HCT116 (cell line): ENCODE measurements around the gene PRC1. TPM values are rescaled to one million over a fixed set of nuclear protein-coding genes. Genes with fewer than 3 reads are reported as not detected.

ENCODE experiments used
- ATAC-seq: fragments of 200-7000 bp; cut with Tn5 transposase; 2 replicates; pipeline ENCODE4 v1.9.1; 2020; ENCODE audit warnings: mild to moderate bottlenecking, moderate library complexity
- BruUV-seq: library from RNA; stranded (reverse); fragments of 400-500 nt; replicated peaks from 2 replicates; lab custom pipeline; 2021; lab: Mats Ljungman, UMichigan
- CTCF ChIA-PET: fragments of 300-600 bp; sonication (Branson Sonifier 250); formaldehyde crosslinking; loops from one replicate; lab custom pipeline; 2021; ENCODE audit warnings: antibody characterized with exemption; lab: Charles Lee
- POLR2A ChIA-PET: fragments of 300-600, 350-600 bp; sonication (Branson Sonifier 250); formaldehyde crosslinking; loops from one replicate; lab custom pipeline; 2021; ENCODE audit warnings: antibody characterized with exemption; lab: Charles Lee
- RAD21 ChIA-PET, 2 experiments: fragments of 300-600 bp; sonication (Branson Sonifier 250); formaldehyde crosslinking; loops; one replicate each; lab custom pipeline; 2023; ENCODE audit warnings: low total read pairs in 2 of 2; ENCODE audit not compliant: uncharacterized antibody in 2 of 2, unreplicated experiment in 2 of 2, low non-redundant PET in 1 of 2; lab: Charles Lee
- DNase-seq: peaks from one replicate; pipeline ENCODE4 v3.0.0-alpha.2; 2010; ENCODE audit warnings: low read depth, low spot score
- H2AFZ ChIP-seq: fragments of 200-600 bp; shearing (Covaris generic), sonication (generic); 2 replicates; pipeline ENCODE4 v1.6.1; 2017; ENCODE audit warnings: low read depth, mixed run types, mixed read lengths, antibody characterized with exemption, low read length; ENCODE audit not compliant: poor library complexity, severe bottlenecking
- H3K27ac ChIP-seq: 2 replicates; pipeline ENCODE4 v1.5.1; 2012; ENCODE audit warnings: low read depth, low read length
- H3K27me3 ChIP-seq: fragments of 200-600 bp; sonication (generic); 2 replicates; pipeline ENCODE4 v1.6.1; 2016; ENCODE audit warnings: mixed run types, low read length, mixed read lengths; ENCODE audit not compliant: insufficient read depth
- H3K36me3 ChIP-seq, 2 experiments: fragments of 200-500 bp in 1 of 2; fragments of 200-600 bp in 1 of 2; sonication (Bioruptor generic) in 1 of 2; sonication (generic) in 1 of 2; 2 replicates each; pipeline versions ENCODE4 v1.5.1 to v1.6.1; 2014 to 2016; ENCODE audit warnings: low read length in 2 of 2, inconsistent platforms in 1 of 2, mixed read lengths in 1 of 2, mixed run types in 1 of 2; ENCODE audit not compliant: insufficient read depth in 2 of 2, control insufficient read depth in 1 of 2
- H3K4me1 ChIP-seq, 2 experiments: fragments of 200-600 bp in 1 of 2; sonication (generic) in 1 of 2; 2 replicates each; pipeline versions ENCODE4 v1.5.1 to v1.6.1; 2012 to 2017; ENCODE audit warnings: low read length in 2 of 2, inconsistent platforms in 1 of 2, mild to moderate bottlenecking in 1 of 2, mixed read lengths in 1 of 2, mixed run types in 1 of 2, moderate library complexity in 1 of 2; ENCODE audit not compliant: insufficient read depth in 2 of 2, control insufficient read depth in 1 of 2
- H3K4me2 ChIP-seq: fragments of 200-600 bp; sonication (generic); 2 replicates; pipeline ENCODE4 v1.6.1; 2017; ENCODE audit warnings: mixed run types, low read length, mixed read lengths
- H3K4me3 ChIP-seq, 2 experiments: fragments of 200-600 bp in 1 of 2; sonication (generic) in 1 of 2; replicated peaks in 1 of 2; 2 replicates each; pipeline ENCODE4 v1.5.1; 2011 to 2016; ENCODE audit warnings: low read length in 2 of 2, control low read depth in 1 of 2, low read depth in 1 of 2, mild to moderate bottlenecking in 1 of 2, mixed read lengths in 1 of 2, mixed run types in 1 of 2
- H3K79me2 ChIP-seq: fragments of 200-600 bp; sonication (generic); 2 replicates; pipeline ENCODE4 v1.6.1; 2017; ENCODE audit warnings: mild to moderate bottlenecking, mixed run types, low read length, moderate library complexity, mixed read lengths; ENCODE audit not compliant: insufficient read depth
- H3K9ac ChIP-seq: fragments of 200-600 bp; sonication (generic); 2 replicates; pipeline ENCODE4 v1.6.1; 2016; ENCODE audit warnings: low read length, mixed read lengths
- H3K9me2 ChIP-seq: fragments of 200-600 bp; sonication (generic), shearing (Covaris generic); 2 replicates; pipeline ENCODE4 v1.6.1; 2017; ENCODE audit warnings: mixed run types, mild to moderate bottlenecking, moderate library complexity; ENCODE audit not compliant: insufficient read depth
- H3K9me3 ChIP-seq, 2 experiments: fragments of 200-500 bp in 1 of 2; fragments of 200-600 bp in 1 of 2; sonication (Bioruptor generic) in 1 of 2; sonication (generic) in 1 of 2; 2 replicates each; pipeline ENCODE4 v1.6.1; 2014 to 2017; ENCODE audit warnings: low read length in 2 of 2, mixed read lengths in 2 of 2, inconsistent platforms in 1 of 2, low read depth in 1 of 2, mild to moderate bottlenecking in 1 of 2, mixed run types in 1 of 2, moderate library complexity in 1 of 2; ENCODE audit not compliant: control insufficient read depth in 1 of 2, insufficient read depth in 1 of 2
- H4K20me1 ChIP-seq: fragments of 200-600 bp; sonication (generic), shearing (Covaris generic); 2 replicates; pipeline ENCODE4 v1.6.1; 2017; ENCODE audit warnings: mixed run types, mild to moderate bottlenecking, moderate library complexity; ENCODE audit not compliant: insufficient read depth
- CTCF ChIP-seq, 3 experiments: fragments of 200-600 bp in 1 of 3; sonication (generic) in 1 of 3; IDR thresholded peaks in 2 of 3; conservative IDR thresholded peaks in 1 of 3; 2 replicates each; pipeline ENCODE4 v1.5.1; 2012 to 2017; ENCODE audit warnings: low read depth in 2 of 3, low read length in 2 of 3, antibody characterized with exemption in 1 of 3, borderline replicate concordance in 1 of 3, control low read depth in 1 of 3, mild to moderate bottlenecking in 1 of 3, mixed read lengths in 1 of 3, mixed run types in 1 of 3, moderate library complexity in 1 of 3; ENCODE audit not compliant: insufficient read depth in 1 of 3
- EGR1 ChIP-seq: IDR thresholded peaks from 2 replicates; pipeline ENCODE4 v1.6.1; 2012; ENCODE audit warnings: low read depth
- EZH2 ChIP-seq: fragments of 200-600 bp; sonication (generic); IDR thresholded peaks from 2 replicates; pipeline ENCODE4 v1.6.1; 2017; ENCODE audit warnings: antibody characterized with exemption, mixed run types
- EZH2phosphoT487 ChIP-seq: fragments of 200-600 bp; IDR thresholded peaks from 2 replicates; pipeline ENCODE4 v1.6.1; 2018; ENCODE audit warnings: antibody characterized with exemption, borderline replicate concordance
- POLR2AphosphoS5 ChIP-seq: IDR thresholded peaks from 2 replicates; pipeline ENCODE4 v1.6.1; 2011; ENCODE audit warnings: mild to moderate bottlenecking, low read depth, low read length, moderate library complexity
- SP1 ChIP-seq: IDR thresholded peaks from 2 replicates; pipeline ENCODE4 v1.6.1; 2012; ENCODE audit warnings: low read depth
- SRF ChIP-seq: IDR thresholded peaks from 2 replicates; pipeline ENCODE4 v1.6.1; 2012; ENCODE audit warnings: low read depth
- ZBTB33 ChIP-seq: IDR thresholded peaks from 2 replicates; pipeline ENCODE4 v1.6.1; 2011; ENCODE audit warnings: mild to moderate bottlenecking, low read length, moderate library complexity; ENCODE audit not compliant: insufficient replicate concordance; ENCODE audit errors: extremely low read depth
- intact Hi-C: fragments of 100-400 bp; cut with micrococcal nuclease; formaldehyde crosslinking; loops from 2 replicates; pipeline ENCODE4 v1.10.0; 2022
- total RNA-seq: library from RNA; stranded (reverse); gene quantifications from one replicate; pipeline ENCODE4 v1.2.1, GENCODE V29; 2021; ENCODE audit not compliant: unreplicated experiment

The PRC1 gene
- total RNA-seq, 1 experiment from 2014 or later = 186 TPM

GRCh38 chr15:90934949-90935751, 59.2 kb downstream of the PRC1 start, which contains the start of gene UNC45A (continued):
- TF ChIP-seq EZH2 (no peak), SRF (no peak), POLR2AphosphoS5 (peak; percentile 90), EZH2phosphoT487 (no peak), ZBTB33 (no peak)

GRCh38 chr15:90934256-90934948, 59.9 kb downstream of the PRC1 start:
- TF ChIP-seq SP1 (no peak), CTCF (IDR thresholded peaks at IDR 0.05 in 2 of 3, conservative IDR thresholded peaks at IDR 0.05 in 1 of 3; ENCODE audit: borderline replicate concordance in 1 of 3, insufficient read depth in 1 of 3, low read depth in 2 of 3, low read length in 2 of 3) (peak in 2 of 3 experiments; percentile 94 to 95; a peak in 4 of 6 replicates), EGR1 (no peak)
- BruUV-seq = no TSS peak
- Histone ChIP-seq H3K9me2 (no peaks in the 10 kb centered on the region), H3K4me2 (peak overlapping the region; percentile 85), H3K4me3 (peak overlapping the region; percentile 91 to 96), H3K9ac (peak overlapping the region; percentile 90), H3K9me3 (no peaks in the 10 kb centered on the region), H3K27ac (peak overlapping the region; percentile 71), H4K20me1 (no peaks in the 10 kb centered on the region), H3K79me2 (peaks cover 25% of the 10 kb centered on the region; the same call in 1 of the 2 replicates), H3K4me1 (peaks cover 16 to 47% of the 10 kb centered on the region in 2 experiments; a peak in 3 of 4 replicates), H3K27me3 (no peaks in the 10 kb centered on the region), H2AFZ (peak overlapping the region; percentile 1), H3K36me3 (peaks cover 7 to 9% of the 10 kb centered on the region in 2 experiments; a peak in 2 of 4 replicates)
- intact Hi-C loops = loop anchor here (1.0 to 5.0 kb wide), 3 partner anchors 20 to 614 kb away; partner anchors contain the start of gene RCCD1
- RAD21 ChIA-PET = interaction anchor here (0.9 to 1.8 kb wide), 3 partner anchors 20 to 41 kb away, joined by 3 to 10 read pairs (median 7); partner anchors contain the start of gene RCCD1 (in 2 of the 2)
- POLR2A ChIA-PET = interaction anchor here (0.9 to 1.6 kb wide), 9 partner anchors 9 to 641 kb away, joined by 3 to 21 read pairs (median 5); partner anchors contain the start of genes FURIN, MAN2A2 and RCCD1
- CTCF ChIA-PET = interaction anchor here (0.6 to 6.9 kb wide), 22 partner anchors 9 to 641 kb away, joined by 3 to 70 read pairs (median 6); partner anchors contain the start of genes MAN2A2 and RCCD1
- DNase-seq = peak; percentile 77
- ATAC-seq = peak; percentile 50
